HG03469 (cell line): Measurements from ENCODE around the gene TMUB1.
A peak's percentile ranks its signal among the peaks of the same experiment; 100 is the strongest.

ENCODE experiments used
- ATAC-seq: cut with Tn5 transposase; IDR thresholded peaks from one replicate; pipeline ENCODE4 v1.9.1; 2021; ENCODE audit warnings: mild to moderate bottlenecking, moderate library complexity, moderate number of reproducible peaks; ENCODE audit not compliant: unreplicated experiment

TMUB1 gene, protein sequence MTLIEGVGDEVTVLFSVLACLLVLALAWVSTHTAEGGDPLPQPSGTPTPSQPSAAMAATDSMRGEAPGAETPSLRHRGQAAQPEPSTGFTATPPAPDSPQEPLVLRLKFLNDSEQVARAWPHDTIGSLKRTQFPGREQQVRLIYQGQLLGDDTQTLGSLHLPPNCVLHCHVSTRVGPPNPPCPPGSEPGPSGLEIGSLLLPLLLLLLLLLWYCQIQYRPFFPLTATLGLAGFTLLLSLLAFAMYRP

DNA sequence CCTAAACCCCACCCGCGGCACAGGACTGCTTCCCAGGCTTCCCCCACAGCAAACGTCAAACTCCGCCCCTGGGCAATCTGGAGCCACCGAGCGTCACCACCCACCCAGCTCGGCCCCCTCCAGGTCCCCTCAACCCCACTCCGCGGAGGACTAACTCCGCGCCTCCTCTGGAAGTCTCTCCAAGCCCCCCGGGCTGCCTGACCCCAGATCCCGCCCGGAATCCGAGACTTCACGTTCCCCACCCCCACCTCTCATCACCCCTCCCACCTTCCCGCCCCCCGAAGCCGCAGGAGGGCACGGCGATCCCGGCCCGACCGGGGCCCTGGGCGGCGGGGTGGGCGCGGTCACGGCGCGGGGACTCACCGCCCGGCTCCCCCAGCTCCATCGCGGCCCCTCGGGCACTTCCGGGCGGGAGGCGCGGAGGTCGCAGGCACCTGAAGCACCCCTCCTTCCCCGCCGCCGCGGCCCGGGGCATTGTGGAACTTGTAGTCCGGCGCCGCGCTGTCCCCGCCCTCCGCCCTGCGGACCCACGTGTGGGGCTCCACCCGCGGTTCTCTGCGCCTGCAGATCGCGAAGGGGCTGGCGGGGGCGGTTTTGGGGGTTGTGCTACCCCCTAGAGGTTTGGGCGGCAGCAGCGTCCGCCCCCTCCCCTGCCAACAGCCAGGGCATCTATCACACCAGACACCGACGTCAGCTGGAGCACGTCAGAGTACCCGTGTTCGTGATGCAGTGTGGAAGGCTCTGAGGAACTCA, at the start of gene TMUB1:
TSS of gene TMUB1 (minus strand) at position 423 of the 753 bp plus-strand sequence. CDS start 930 bp downstream, outside the sequence.
- peak; percentile 33 for ATAC-seq

DNA sequence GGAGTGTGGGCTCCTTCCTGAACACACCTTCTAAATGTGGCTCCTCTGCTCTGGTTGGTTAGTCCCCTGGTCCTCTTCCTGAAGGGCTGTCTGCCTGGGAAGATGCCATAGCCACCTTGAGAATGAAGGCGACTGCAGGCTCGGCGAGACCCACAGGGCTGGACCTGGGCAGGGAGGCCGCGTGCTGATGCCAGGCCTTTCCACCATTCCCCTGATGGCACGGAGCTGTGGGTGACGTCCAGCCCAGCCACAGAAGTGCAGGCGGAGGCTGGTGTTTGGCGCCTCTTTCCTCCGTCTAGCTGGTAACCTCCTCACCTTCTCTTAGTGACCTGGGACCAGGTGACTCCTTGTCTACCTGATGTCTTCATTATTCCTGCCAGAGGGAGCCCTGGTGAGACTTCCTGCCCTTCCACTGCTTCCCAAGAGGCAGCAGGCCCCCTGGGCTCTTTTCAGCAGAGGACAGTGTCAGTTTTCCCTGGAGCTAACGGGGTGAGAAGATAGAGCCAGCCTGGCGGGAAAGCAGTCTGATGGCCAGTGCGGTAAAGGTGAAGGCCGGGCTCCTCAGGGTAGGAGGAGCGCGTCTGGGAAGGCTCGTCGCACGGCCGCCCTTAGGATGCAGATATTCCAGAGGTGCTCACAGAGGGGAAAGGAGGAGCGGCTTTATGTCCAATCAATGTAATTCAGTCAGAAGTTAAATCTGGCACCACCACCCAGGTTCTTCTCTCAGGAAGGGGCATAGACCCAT, 49.3 kb upstream of the TMUB1 start:
- ATAC-seq = no peak

DNA sequence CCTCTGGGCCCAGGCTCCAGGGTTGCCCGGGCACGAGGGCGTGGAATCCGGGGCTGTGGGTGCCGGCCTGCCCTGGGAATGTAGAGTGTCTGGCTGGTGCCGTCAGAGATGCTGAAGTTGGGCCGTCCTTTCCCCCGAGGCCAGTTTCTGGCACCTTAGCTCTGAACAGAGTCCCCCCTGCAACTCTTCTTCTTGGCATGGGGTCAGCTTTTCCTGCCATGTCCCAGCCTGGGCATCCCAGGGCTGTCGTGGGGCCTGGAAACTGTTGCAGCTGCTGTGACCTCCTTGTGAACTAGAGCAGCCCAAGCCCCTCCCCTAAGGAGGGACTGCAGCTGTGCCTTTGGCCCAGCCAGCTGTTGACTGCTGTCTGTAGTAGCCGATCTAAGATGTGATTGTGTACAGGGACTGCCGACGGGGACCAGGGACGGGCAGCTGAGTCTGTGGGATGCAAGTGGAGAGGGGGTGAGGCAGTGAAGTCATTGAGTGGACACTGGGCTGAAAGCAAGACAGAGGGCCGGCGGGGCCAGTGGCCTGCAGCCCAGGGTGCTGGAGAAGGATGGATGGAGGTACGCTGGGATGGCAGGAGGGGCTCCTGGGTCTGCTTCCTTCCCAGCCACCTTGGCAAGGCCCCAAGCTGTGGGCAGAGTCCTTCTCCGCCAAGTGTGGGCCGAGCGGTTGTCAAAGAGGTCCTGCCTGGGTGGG, 48.5 kb upstream of the TMUB1 start:
- ATAC-seq = no peak

DNA sequence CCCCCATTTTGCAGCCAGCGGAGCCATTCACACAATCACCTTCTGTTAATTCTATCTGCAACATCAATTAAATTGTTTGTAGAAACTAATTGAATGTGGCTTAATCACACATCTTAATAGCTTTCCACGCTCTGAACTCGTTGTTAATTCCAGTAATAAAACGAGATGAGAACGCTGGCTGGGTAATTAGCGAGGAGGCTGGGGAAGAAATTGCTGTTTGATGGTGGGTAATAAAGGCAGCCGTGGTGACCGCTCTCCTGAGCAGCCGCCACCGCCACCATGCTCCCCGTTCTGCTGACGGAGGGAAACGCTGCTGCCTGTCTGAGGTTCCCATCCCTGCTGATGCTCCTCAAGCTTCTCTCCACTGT, 47.9 kb upstream of the TMUB1 start:
- ATAC-seq = no peak

DNA sequence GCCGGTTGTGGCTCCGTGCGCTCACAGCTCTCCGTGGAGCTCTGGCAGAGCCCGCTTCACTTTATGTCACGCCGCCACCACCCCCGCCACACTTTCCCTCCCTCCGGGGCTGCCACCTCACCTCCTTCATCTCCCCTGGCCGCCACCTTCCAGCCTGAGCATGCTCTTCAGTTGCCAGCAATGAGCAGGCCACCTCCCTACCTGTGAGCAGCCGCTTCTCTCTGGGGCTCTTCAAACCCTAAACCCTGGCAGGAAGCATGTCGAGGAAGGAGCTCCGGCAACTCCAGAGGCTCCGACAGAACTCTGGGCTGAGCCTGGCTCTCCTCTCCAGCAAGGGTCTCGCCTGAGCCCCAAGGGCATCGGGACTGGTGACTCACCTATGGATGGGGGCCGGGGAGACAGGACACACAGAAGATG, 47.5 kb upstream of the TMUB1 start:
- no peak for ATAC-seq

DNA sequence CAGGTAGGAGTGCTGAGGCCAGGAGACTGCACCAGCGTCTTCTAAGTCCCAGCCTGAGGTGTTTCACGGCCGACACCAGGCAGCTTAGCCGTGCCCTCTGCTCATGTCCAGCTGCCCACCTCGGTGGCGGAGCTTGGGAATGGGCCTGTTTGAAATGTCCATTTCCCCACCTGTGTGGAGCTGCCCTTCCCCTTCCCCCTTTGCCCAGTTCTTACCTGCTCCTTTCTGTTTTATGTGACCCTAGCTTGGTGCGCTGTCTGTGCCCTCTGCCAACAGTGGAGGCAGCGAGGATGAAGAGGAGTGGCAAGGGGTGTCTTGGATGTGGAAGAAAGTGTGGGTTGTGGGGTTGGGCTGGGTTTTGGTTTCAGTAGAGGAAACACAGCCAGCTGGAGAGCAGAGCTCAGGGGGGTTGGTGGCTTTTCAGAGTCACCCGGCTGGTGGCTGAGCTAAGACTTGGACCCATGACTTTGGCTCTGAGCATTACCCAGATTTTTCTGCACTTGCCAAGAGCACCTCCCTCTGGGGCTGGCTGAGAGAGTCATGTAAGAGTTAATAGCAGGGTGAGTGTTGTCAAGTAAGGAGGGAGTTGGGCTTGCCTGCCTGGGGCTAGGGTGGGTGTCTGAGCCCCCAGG, 46.8 kb upstream of the TMUB1 start:
- ATAC-seq = no peak

DNA sequence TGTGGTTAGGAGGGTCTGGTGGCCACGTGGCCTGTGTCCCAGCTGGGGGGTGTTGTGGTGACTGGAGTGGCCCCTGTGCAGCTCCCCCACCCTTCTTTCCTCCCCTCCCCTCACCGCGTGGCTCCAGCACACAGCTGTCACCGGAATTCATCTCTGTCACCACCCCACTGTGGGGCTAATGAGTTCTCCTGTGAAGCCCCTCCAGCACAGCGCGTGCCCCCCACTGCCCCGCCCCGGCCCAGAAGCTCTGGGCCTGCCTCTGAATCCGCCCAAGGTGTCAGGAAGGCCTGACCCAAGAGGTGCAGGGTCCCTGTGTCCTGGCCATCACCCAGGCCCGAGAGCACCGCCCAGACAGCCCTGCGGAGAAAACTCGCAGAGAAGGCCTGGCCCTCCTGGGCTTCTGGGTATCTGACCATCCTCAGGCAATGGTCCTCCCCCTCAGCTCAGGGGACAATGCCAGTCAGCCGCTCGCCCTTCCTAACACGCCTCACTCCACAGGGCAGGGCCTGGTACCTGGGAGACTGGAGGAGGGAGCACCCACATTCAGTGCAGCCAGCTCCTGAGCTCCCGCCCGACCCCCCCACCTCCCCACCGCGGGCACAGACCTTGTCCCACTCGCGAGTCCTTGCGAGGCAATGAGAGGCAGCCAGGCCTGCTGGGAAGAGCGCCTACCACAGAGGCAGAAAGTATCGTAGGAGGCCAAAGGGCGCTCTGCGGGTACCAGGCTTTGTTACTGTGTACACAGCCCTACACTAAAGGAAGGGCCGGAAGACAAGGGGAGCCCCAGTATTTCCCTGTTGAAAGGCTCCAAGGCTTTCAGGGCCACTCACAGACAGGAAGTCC, 46.0 kb upstream of the TMUB1 start:
- no peak for ATAC-seq

DNA sequence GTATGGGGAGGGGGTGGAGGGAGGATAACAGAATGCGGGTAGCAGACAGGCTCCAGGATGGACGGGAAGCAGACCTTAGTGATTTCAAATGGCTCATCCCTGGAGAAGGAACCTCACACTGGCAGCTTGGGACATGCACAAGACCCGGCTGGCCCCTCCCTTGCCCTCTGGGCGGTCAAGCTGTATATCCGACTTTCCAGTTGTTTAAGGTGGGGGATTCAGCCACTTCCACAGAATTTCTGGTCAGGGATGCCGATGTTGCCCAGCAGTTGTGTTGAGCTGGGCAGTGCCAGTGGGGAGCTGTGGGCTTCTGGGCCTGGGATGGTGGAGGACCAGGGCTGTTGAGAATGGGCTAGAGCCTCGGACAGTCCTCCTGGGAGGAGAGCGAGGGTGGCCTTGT, 45.4 kb upstream of the TMUB1 start:
- no peak for ATAC-seq

DNA sequence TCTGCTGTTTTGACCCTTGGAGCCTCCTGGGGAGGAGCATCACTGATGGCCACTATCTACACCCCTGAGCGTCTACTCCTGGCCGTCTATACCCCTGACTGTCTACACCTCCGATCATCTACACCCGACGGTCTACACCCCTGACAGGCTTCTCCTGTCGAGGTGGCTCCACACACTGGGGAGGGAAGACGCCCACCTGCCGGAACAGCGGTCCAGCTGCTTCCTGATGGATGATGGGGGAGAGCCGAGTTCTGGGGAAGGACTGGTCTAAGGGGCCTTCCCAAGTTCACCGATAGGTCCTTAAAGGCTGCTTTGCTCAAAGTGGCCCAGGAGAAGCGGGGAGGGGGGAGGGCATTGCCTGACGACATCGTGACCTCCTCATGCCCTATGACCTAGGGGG, 44.9 kb upstream of the TMUB1 start:
- ATAC-seq = no peak

DNA sequence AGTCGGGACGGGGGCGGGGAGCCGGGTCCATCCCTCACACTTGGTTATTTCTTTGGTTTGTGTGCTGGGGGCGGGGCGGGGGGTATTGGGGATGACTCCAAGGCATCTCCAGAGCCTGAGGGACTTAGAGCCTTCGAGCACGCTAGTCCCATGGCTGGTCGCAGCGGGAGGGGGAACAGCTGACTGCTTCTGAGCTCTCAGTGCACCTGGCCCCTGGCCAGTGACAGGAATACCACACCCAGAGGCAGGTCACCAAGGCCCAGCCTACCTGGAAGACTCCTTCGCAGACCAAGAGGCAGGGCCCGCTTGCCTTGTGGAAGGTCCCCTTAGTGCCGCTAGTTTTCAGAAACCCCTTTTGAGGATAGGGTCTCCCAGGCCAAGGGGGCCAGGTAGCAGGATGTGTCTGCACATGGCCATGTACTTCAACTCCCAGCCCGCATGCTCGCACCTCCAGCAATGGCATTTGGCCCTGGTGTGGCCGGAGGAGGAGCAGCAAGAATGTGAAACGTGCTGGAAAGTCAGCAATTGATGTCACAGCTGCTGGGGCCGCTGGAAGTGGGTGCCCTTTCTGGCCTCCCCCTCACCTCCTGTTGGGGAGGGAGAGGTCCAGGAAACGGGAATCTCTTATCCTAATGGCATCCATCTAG, 43.3 kb upstream of the TMUB1 start:
- no peak for ATAC-seq

DNA sequence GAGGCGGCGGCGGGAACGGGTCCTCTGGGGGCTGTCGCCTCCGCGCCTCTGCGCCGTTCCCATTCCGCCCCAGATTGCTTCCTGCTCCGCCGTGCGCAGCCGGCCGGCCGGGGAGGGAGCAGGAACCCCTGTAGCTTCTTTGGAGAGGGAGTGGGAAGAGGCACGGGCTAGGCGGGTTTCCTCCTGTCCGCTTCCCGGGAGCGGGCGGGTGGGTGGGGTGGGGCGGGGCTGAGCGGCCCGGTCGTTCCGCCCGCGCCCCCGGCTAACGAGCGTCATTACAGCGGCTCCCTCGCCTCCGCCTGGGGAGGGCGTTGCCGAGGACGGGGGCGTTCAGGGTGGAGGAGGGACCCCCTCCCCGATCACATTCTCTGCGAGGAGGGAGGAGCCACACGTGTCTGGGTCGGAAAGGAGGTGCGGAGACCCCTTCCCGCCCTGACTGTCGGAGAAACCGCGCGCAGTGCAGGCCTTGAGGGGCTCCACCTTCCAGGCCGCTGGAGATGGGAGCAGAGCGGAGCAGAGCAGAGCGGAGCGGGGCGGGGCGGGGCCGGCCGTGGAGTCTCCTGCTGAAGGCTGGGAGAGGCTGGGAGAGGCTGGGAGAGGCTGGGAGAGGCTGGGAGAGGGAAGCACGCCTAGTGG, 42.7 kb upstream of the TMUB1 start:
- ATAC-seq = no peak

DNA sequence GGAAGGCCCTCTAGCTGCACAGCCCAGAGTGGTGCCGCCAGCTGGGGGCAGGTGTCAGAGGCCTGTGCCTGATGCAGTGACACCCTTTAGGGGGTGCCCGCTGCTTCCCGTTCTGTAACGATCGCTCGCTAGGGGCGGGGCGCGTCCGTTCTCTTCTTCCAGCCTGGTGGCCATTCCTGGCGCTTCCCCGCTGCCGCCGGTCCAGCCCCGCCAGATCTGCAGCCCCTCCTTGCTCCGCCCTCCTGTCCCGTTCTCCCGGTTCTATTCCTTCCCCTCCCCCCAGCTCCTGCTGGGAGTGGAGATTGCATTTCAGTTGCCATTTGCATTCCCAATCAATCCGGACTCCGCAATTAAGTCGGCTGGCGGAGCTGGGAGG, 42.2 kb upstream of the TMUB1 start:
- no peak for ATAC-seq

DNA sequence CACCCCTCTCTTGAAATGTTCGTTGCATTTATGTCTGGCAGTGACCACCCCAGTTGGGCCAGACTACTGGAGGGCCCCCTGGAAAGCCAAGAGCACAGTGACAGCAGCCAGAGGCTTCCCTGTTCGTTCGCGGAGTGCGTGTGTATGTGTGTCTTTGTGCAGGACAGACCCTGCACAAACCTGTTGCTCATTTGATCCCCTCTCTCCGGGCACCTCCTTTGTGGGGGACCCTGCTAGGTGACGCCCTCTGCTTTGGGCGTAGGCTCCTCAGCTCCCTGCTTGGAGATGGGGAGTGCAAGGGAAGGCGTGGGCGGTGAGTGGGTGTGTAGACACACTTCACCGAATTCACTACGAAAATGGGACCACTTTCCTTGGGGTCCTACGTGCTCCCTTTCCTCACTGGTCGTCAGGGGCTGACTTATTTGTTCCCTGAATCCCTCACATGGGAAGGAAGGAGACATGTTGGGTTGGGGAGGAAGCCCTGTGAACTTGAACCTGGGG, 41.7 kb upstream of the TMUB1 start:
- no peak for ATAC-seq

DNA sequence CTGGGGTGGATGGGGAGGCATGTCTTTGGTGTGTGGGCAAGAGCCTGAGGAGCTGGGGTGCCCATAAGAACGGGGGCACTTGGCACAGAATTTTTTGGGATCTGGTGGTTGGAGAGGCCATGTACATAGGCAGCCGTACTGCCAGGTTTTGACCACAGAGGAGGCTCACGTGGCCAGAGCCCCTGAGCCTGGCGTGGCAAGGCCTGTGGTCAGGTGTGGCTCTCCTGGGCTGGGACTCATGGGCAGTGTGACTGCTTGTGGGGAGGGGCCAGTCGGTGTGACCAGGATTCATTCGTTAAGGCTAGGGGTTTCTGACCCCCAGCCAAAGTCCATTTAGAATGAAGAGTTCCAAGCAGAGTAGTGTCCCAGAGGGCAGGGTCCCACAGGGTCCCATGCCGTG, 41.2 kb upstream of the TMUB1 start:
- no peak for ATAC-seq

DNA sequence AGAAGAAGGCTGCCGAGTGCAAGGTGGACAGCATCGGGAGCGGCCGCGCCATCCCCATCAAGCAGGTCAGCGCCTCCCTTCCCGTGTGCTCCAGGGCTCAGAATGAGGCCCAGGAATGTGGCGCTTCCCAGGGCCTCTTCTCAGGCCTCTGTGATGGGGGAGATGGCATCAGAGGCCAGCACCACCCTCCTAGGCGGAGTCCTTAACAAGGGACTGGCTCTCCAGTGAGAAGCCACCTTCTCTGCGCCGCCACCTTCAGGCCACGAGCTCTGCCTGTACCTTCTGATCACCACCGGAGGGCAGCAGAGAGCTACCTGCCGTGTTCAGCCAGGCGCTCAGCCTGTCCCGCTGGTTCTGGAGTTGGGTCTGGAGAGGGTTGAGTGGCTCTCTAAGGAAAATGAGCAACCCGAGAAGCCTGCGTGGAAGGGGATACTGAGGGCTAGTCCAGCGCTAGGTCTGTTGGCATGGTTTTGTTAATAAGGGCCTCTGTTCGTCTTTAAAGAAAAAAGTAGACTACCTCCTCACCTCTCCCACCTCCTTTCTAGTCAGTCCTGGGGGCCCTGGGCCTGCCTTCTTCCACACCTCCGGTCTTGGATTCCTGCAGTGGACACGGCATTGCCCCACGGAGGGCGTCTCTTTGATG, 40.6 kb upstream of the TMUB1 start:
- ATAC-seq = peak; percentile 78

DNA sequence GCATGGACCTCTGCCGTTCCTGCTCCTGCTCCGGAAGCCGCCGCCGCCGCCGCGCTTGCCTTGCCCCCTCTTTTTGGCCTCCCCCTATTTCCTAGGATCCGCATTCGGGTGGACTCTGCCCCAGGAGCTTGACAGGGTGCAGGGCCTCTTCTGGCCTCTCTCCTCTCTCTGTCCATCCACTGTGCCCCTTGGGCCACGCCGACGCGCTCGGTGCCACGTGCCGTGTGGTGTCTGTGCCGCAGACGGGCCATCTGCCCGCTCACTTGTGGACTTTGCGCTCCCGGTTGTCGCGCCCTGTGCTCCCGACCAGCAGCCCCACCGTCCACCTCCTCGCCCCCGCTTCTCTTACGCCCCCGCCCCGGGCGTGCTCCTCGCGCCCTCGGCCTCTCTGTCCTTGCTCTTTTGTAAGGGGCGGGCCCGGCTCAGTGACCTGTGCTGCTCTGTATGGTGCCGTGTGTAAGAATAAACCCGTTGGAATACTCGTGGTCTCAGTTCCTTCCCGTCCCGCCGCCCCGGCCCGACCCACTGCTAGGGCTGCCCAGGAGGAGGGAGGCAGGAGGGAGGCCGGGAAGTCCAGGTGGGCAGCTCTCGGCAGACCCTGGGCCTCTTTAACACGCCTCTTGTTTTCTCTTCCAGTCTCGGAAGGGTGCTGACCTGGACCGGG, 40.0 kb upstream of the TMUB1 start:
- no peak for ATAC-seq

DNA sequence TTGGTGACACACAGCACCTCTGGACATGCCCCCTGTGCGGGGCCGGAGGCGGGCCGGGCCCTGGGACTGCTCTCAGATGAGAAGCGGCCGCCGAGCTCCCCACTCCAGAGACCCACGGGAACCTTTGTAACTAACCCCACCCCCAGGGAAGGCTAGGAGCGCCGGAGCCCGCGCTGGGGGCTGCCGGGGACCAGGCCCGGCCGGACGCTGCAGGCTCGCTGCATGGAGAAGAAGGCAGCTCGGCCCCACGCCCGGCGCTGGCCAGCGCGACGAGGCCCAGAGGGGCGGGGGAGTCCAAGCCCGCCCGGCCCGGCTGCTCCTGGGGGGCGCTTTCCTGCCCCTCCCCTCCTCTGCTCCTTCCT, 39.5 kb upstream of the TMUB1 start:
- no peak for ATAC-seq

DNA sequence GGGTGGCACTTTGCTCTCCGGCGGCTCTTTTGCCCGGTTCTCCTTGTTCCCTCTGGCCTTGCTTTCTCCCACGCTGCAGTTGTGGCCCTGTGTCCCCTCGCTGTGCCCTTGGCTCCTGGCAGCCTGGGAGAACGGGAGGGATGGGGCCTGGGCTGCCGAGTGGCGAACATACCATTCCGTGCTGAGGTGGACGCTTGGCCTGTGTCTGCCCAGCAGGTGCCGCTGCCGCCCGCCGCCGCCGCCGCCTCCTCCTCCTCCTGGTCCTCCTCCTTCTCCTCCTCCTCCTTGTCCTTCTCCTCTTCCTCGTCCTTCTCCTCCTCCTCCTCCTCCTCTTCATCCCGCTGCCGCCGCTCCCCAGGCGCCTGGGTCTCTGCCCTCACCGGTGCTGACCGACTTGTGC, 39.0 kb upstream of the TMUB1 start:
- no peak for ATAC-seq
